ENCODE results near the gene KLF3.

The KLF3 gene

DNA sequence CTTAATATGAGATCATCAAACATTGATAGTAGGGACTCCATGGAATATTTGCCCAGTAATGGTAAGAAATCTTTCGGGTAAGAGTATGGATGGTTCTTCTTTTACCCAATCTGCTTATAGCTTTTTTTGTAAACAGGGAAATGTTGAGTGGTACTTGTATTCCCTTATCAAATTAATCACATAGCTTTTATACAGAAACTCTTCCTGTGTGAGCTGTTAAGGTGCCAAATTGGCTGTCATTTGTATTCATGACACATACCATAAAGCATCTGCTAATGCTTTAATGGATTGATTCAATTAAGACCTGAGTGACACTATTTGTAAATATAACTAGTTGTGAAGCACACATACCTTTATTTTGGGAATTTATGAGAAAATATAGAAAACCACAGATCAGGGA, 34.2 kb downstream of the KLF3 start:
- no peak for DNase-seq (ENCODE audit: low spot score)

DNA sequence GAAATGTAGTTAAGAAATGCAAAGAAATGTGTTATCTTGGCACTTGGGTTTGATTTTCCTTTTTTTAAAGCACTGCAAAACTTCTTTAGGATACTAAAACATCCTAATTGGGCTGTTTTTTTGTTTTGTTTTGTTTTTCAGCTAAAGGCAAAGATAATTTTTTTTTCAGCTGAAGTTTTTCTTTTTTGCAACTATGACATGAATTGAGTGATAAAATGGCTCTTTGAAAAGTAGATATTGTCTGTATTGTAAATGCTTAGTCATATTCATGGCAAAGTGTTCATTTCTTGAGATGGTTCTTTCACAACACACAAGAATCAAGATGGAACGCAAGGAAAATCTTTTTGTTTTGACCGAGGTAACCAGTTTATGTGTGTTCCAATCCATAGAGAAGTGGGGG, 35.1 kb downstream of the KLF3 start:
- no peak for DNase-seq (ENCODE audit: low spot score)

DNA sequence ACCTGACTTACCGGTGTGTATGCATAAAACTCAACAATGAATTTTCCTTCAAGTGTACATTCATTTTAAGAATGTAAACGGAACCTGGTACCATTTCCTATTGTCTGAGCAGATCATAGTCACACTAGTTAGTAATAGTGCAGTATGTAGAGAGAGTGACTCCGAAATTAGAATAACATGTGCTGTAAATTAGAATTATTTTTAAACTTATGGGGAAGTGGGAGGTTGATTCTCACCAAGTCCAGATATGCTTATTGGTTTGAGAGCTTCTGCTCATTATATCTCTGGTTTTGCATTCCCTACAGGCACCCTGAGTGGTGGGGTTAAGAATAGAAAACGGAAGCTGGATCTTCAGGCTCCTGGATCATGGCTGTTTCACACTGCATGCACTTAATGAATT, 39.6 kb downstream of the KLF3 start:
- no peak for DNase-seq (ENCODE audit: low spot score)

DNA sequence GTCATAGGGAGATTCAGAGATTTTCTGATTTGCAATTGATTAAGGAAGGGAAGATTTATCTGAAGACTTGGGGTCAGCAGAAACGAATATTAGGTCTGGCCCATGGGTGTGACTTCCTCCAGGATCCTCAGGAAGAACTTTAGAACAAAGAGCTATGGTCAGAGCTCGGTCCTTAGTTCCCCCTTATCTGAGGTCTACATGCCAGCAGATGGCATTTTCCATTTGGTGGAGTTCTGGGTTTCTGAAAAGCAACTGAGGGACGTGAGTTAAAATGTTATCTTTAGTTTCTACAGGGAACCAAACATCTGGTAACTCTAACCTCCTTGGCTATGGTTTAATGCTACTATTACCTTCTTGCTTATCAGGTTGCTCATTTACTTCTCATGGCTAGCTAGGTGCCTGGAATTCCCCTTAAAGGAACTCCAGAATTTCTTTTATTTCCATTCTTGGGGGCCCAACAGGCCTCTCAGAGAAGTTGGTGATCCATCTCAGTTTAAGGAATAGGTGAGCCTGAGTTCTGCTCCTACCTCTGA, 40.7 kb downstream of the KLF3 start:
- DNase-seq (ENCODE audit: low spot score) = no peak

DNA sequence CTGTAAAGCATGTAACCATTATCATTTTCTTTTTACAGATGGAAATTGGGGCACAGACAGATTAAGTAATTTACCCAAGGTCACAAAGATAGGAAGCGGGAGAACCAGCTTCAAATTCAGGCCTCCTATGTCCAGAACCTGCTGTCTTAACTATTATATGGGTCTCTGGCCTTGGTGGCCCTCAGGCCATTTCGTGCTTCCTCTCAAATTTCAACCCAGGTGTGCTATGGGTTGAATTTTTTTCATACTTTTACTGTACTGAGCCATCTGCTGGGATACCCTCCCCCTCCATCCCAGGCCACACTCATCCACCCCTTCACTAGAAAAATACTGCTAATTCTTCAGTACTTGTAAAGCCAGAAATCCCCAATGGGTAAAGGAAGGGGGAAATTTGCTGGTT, 42.3 kb downstream of the KLF3 start:
- DNase-seq (ENCODE audit: low spot score) = no peak

DNA sequence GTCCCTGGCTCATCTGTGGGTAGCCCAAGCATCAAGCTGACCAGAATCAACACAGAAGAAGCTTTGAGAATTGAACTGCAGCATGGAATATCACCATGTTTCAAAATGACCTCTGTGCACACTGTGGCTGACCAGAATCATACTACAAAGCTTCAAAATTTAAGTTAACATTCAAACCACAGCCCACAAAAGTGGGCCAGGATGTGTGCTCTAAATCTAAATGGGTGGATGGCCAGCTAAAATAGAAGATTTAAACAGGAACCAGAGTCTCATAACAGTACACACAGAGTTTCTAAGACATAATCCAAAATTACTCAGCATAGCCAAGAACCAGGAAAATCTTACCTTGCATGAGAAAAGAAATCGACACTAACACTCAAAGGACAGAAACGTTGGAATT, 46.1 kb downstream of the KLF3 start:
- no peak for DNase-seq (ENCODE audit: low spot score)

DNA sequence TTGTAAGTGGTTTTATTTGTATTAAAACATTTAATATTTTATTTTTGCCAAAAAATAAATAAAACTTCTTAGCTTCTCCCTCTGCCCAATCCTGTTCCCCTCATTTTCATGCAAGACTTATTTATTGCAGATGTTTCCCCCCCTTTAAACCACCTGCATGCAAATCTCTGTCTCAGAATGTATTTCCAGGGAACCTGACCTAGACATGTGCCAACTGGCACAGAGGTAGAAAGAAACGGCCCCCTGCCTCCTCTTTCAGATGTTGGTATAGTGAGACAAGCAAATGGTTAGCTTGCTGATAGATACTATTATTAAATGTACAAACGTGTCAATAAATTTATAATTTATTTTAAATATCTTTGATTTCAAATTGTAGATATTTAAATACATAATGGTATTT, 47.1 kb downstream of the KLF3 start:
- DNase-seq (ENCODE audit: low spot score) = no peak

DNA sequence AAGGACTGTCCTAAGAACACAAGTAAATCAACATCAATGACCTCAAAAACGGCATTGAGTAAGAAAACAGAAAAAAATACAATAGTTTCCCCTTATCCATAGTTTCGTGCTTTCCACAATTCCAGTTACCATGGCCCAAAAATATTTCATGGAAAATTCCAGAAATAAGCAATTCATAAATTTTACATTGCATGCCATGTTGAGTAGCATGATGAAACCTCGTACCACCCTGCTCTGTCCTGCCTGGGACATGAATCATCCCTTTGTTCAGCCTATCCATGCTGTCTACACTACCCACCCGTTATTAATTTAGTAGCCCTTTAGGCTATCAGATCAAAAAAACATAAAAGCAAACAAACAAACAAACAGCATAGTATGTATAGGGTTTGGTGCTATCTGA, 51.1 kb downstream of the KLF3 start:
- DNase-seq (ENCODE audit: low spot score) = no peak

DNA sequence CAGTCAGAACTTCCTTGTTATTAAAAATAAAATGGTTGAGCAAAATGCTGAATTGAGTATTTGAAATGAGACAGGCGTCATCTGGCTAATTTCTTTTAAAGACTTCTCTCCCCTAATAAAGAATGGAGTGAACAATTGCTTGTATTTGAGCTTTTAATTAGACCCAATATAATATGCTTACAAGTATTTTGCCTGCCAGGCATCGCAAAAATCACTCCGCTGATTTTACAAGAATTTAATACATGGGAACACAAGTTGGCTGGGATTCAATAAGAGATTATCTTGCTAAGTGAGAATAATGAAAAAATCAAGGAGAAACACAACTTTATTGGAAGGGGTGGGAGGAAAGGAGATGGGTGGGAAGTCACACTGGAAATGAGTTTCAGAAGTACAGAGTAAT, 52.3 kb downstream of the KLF3 start:
- no peak for DNase-seq (ENCODE audit: low spot score)

DNA sequence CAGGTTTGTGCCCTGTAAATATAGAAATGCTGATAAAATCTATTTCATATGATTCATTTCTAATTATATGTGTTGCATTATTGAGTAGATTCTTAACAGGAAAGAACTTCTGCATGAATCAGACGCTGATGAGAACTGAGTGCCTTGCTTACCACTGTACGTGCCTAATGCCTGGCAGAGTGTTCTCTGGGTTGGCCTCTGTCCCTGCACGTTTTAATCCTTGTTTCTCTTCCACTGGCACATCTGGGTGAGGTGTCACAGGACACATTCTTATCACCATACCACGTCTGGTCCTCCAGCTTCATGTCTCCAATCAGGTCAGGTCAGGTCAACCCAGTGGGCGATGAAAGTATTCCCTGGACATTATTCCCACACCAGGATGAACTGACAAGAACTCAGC, 53.6 kb downstream of the KLF3 start:
- DNase-seq (ENCODE audit: low spot score) = no peak

DNA sequence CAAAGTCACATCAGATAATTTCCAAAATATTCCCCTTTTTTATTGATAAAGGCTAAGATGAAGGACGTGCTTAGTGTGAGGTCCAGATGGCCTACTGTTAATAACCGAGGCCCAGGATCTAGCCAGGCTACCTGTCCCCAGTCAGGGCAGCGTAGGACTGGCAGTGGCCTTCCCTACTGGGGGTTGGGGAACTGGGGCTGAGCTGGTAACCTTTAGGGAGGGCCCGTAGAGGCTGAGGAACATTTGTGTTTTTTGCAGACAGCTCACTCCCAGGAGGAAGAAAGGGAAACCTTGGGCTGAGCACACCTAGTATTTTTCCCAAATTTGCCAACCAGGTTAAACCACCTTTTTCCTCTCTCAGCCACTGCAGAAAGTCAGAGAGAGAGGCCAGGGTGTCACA, 59.1 kb downstream of the KLF3 start:
- no peak for DNase-seq (ENCODE audit: low spot score)

DNA sequence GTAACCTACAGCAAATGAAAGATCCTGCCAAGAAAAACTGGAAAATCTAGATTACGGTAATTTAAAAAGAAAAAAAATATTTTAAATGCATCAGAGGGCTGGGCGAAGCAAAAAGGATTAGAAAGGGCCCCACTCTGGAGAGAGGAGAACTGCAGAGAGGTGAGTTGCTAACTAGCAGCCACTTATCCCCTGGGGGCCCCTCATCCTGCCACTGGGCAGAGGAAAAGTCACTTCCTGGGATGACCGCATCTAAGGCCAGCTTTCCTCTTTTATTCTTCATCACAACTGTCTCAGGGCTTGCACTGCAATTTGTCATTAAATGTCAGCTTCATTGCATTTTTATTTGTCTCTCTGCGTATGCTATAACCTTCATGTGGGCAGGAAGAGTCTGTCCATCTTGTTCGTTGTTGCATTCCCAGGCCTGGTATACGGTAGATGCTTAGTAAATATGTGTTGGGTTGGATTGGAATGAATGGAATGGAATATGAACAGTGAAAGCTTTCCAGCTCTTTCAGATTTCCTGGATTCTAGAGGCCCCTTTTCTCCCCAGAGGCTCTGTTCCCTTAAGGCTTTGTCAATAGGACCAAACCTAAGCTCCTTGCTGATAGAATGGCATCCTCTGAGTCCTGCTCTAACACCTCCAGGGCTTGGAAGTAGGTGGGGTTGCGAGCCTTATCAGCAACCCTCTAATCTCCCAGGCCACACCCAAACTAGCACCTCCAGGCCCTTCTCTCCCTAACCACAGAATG, 59.9 kb downstream of the KLF3 start:
- DNase-seq (ENCODE audit: low spot score) = peak; percentile 46

DNA sequence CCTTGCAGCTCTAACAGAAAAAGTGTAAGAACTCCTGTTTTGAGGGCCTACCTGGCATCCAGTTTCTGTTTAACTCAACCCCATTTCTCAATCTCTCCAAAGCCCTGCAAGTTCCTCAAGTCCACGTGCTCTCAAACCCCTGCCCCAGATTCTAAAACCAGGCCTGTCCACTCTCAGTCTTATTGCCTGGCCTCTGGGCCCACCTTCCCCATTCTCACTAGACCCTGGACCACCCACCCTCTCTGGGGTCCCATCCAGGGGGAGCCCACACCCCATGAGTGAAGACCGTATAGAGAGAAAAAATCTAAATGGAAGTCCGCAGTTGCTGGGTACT, 60.4 kb downstream of the KLF3 start:
- DNase-seq (ENCODE audit: low spot score) = no peak

DNA sequence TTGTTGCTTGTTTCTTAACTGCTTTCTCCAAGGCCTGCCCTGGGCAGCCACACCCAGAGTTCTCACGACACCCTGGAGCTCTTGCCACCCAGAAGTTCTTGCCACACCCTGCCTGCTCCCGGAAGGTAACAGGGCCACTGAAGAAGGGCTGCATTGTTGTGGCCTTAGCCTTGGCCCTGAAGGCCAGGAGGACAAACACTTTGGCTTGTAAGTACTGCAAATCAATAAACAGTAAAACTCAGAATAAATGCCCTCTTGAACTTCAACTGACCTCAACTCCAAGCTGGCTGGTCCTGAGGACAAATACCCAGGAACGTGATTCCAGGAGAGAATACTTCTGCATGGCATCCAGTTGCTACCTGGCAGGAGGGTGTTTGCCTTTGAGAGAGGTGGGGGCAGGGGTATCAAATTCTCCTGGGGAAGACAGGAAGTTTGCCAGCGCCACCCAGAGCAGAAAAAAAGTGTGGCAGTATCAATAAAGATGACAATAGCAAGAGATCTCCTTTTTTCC, 64.7 kb downstream of the KLF3 start:
- peak; percentile 69 for DNase-seq (ENCODE audit: low spot score)

DNA sequence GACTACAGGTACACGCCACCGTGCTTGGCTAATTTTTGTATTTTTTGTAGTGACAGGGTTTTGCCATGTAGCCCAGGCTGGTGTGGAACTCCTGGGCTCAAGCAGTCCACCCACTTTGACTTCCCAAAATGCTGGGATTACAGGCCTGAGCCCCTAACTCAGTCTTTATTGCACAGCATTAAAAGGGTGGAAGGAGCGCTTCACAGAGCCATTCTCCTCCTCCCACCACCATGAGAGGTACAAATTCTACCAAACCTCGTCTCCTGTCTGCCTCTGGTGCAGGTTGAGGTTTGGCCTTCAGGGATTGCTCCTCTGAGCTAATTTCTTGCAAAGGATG, 66.5 kb downstream of the KLF3 start:
- DNase-seq (ENCODE audit: low spot score) = no peak

DNA sequence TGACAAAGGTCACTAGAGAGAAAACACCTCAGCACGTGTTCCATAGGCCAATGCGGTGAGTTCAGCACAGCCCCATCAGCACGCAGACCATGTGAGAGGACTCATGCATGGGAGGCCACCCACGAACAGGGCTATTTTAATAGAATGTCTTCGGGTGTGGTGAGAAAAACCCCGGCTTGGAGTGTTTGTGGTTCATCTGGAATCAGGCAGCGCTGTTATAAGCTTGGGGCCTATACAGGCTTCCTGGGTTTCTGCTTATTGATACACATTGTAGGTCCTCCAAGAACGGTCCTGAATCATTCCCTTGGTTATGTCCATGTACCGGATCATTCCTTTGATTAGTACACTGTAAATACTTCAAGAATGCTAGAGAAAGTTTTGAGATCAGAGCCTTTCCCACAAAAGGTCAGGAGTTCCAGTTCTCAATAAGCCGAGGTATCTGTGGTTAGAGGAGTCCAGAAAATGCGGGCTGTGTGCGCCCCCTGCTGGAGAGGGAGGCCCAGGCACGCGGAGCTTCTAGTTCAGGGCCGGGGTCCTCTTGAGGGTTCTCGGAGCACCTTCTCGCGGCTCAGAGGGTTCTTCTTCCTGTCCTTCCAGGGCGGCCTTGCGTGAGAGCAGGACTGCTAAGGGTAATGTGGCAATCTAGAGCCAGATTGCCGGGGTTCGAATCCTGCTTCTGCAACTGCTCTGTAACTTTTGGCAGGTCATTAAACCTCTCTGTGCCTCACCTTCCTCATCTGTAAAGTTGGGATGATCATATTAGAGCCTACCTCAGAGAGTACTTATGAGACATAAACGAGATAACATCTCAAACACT, 67.0 kb downstream of the KLF3 start:
- DNase-seq (ENCODE audit: low spot score) = peak; percentile 81

DNA sequence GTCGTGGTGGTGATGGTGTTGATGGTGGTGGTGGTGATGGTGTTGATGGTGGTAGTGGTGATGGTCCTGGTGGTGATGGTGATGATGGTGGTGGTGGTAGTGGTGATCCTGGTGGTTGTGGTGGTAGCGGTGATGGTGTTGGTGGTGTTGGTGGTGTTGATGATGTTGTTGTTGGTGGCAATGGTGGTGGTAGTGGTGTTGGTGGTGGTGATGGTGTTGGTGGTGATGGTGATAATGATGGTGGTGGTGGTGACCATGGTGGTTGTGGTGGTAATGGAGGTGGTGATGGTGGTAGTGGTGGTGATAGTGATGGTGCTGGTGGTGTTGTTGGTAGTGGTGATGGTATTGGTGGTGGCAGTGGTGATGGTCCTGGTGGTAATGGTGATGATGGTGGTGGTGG, 69.7 kb downstream of the KLF3 start:
- DNase-seq (ENCODE audit: low spot score) = no peak

DNA sequence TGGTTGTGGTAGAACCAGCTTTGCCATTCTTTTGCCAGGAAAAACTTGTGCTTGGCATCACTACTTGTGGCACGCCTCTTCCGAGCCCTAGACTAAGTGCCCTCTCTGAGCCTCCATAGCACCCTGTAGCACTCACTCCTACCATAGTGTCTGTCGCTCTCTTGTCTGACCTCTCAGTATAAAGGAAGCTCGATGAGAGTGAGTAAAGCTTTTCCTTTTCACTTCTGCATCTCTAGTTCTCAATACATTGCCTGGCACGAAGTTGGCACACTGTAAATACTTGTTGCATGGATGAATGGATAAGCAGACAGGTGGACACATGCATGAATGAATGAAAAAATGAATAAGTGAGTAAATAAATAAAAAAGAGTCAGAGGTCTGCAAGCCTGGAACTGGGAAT, 70.4 kb downstream of the KLF3 start:
- DNase-seq (ENCODE audit: low spot score) = no peak

DNA sequence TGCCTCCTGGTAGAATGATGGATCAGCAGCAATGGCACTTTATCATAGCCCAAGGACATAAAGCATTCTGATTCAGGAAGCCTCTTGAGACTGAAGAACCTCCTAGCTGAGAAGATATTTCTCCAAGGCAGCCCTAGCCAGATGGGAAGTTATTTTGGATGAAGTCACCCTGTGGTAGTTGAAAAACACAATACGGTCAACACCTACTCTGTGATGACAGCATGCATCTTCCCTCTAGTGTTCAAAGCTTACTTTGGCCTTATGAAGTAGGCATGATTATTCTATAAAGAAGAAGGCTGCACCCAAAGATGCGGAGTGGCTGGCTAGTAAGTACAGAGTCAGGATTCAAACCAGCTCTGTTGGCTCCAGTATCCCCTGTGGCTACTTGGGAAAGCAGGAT, 70.9 kb downstream of the KLF3 start:
- no peak for DNase-seq (ENCODE audit: low spot score)

DNA sequence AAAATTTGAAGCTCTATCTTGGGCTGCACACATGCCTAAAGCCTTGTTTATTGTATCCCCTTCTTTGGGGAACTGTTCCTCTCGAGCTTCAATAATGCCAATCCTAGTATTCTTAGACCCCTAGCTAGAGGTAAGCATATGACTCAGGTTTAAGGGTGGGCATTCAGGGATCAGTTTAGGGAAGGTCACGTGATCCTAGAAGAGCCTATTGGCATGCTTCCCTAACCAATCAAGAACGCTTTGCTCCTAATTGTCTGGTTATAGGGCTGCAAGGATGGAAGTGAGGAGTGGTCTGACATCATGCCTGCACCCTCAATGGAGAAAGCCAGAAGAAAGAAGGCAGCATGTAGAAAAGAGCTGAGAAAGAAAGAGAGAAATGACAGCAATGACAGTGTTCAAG, 71.9 kb downstream of the KLF3 start:
- no peak for DNase-seq (ENCODE audit: low spot score)

DNA sequence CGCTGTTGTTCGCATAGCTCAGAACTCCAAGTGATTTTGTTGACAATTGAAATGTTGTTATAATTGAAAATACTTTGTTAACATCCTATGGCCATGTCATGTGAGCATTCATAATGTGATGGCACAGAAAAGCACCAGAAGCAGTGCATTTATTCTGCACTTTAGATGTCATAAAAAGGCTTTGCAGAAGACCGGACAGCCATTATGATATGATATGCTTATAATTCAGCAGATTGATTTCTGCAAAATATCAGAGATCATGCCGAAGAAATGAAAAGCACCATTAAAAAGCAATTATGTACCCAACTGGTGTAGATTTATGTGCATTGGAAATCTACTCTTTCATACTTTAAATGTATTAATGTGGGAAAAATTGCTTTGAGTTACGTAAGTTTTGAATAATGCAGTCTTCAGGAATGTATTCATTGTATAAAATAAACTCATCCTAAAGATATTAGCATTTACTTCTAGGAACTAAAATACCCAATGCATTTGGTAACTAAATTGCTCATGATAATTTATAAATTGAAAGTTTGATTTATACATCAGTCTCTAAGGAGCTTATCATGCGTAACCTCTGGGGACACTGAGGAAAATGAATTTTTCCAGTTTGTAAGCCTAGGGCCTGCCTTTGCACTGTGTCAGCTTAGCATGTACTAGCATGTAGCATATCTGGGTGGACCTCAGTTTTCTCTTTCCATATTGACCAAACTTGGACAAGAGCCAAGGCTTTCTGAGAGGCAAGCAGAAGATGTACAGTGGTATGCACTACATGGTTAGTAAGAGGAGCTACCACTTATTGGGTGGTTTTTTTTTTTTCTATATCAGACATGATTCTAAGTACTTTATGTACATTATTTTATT, 75.2 kb downstream of the KLF3 start:
- peak; percentile 18 for DNase-seq (ENCODE audit: low spot score)

DNA sequence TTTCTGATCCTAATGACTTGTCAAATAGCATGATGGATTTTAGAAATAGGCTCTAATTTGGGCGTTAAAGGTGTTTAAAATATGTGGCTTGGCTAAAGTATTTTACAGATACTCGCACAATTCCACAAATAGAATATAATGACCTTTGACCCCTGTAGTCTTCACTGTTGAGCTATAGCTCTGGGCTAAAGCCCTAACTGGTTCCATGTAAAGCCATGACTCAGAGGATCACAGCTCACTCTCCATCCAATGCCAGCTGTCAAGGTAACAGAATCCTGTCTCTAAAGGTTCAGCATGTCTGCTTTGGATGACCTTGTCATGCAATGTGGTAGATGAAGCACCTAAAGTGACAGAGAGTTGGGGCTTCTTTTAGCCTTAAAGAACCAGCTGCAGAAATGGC, 76.3 kb downstream of the KLF3 start:
- DNase-seq (ENCODE audit: low spot score) = no peak

DNA sequence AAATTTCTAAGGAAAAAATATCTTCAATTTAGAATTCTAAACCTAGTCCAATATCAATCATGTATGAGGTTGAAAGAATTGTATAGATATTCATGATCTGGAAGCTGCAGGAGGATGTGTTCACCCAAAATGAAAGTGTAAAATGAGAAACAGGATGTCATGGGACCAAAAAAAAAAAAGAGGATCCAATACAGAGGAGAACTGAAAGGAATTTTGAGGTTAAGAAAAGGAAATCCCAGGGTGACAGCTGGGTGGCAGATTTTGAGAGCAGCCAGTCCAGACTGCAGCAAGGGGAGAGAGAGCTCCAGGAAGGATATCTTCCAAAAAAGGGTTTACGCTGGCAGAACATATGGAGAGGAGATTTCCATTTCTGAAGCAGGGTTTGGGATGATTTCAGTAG, 79.9 kb downstream of the KLF3 start:
- no peak for DNase-seq (ENCODE audit: low spot score)

Measured in hematopoietic multipotent progenitor cell treated with erythropoietin and hydrocortisone succinate and interleukin-3 and kit ligand, for 15 days (in vitro differentiated cells).